Spleen (tissue), 11 donors: Measurements from ENCODE around the gene AXDND1. TPM values are rescaled to one million over a fixed set of nuclear protein-coding genes. Genes with fewer than 3 reads are reported as not detected.
A peak's percentile ranks its signal among the peaks of the same experiment; 100 is the strongest.
"Not testable (repeated sequence)": the region's sequence is repeated elsewhere in the genome, so short reads cannot be mapped to it uniquely, and the experiment has no call there.

ENCODE experiments used
- DNase-seq: peaks from one replicate; pipeline ENCODE4 v3.0.0-alpha.2; 2020
- H3K27ac ChIP-seq, 8 donors: fragments of 200-600 bp; sonication (generic) in 7 of 8; 1 replicate in 4 of 8; 2 replicates in 4 of 8; pipeline versions ENCODE4 v1.5.0 to v1.8.0; 2016 to 2021; ENCODE audit warnings: inconsistent platforms in 4 of 8, mild to moderate bottlenecking in 4 of 8, moderate library complexity in 1 of 8
- H3K27me3 ChIP-seq, 7 donors: fragments of 200-600 bp; sonication (generic) in 6 of 7; replicated peaks in 1 of 7; 1 replicate in 4 of 7; 2 replicates in 3 of 7; pipeline versions ENCODE4 v1.5.0 to v1.8.0; 2016 to 2021; ENCODE audit warnings: inconsistent platforms in 3 of 7, mild to moderate bottlenecking in 1 of 7
- H3K36me3 ChIP-seq, 6 donors: fragments of 200-600 bp; sonication (generic) in 5 of 6; 1 replicate in 4 of 6; 2 replicates in 2 of 6; pipeline versions ENCODE4 v1.5.0 to v1.8.0; 2016 to 2021; ENCODE audit warnings: inconsistent platforms in 2 of 6
- H3K4me1 ChIP-seq, 6 donors: fragments of 200-600 bp; sonication (generic) in 5 of 6; 1 replicate in 3 of 6; 2 replicates in 3 of 6; pipeline versions ENCODE4 v1.5.0 to v1.8.0; 2016 to 2021; ENCODE audit warnings: inconsistent platforms in 3 of 6
- H3K4me3 ChIP-seq, 8 donors: fragments of 200-600 bp; sonication (generic) in 7 of 8; 1 replicate in 4 of 8; 2 replicates in 4 of 8; pipeline versions ENCODE4 v1.5.0 to v1.8.0; 2016 to 2021; ENCODE audit warnings: inconsistent platforms in 4 of 8, mild to moderate bottlenecking in 4 of 8, moderate library complexity in 2 of 8
- H3K9me3 ChIP-seq, 8 donors: fragments of 200-600 bp; sonication (generic) in 7 of 8; 1 replicate in 4 of 8; 2 replicates in 4 of 8; pipeline versions ENCODE4 v1.5.0 to v1.8.0; 2016 to 2021; ENCODE audit warnings: inconsistent platforms in 4 of 8
- CTCF ChIP-seq, 11 experiments: fragments of 200-600 bp in 7 of 11; fragments of 450-650 bp in 4 of 11; sonication (generic) in 4 of 11; IDR thresholded peaks in 8 of 11; conservative IDR thresholded peaks in 3 of 11; 1 replicate in 7 of 11; 2 replicates in 4 of 11; pipeline versions ENCODE4 v1.4.0 to v1.8.0; 2016 to 2021; ENCODE audit warnings: antibody characterized with exemption in 11 of 11, inconsistent platforms in 4 of 11, mild to moderate bottlenecking in 1 of 11
- POLR2A ChIP-seq, 3 donors: fragments of 450-650 bp; IDR thresholded peaks; one replicate each; pipeline ENCODE4 v1.5.1; 2017; ENCODE audit warnings: antibody characterized with exemption in 3 of 3, mild to moderate bottlenecking in 1 of 3
- POLR2AphosphoS5 ChIP-seq, 3 donors: sonication (generic); formaldehyde crosslinking; IDR thresholded peaks; one replicate each; pipeline ENCODE4 v1.5.1; 2017; ENCODE audit warnings: antibody characterized with exemption in 3 of 3
- WGBS, 5 donors: extraction: QIAGEN DNeasy Blood & Tissue Kit in 3 of 5; methylation state at CpG; one replicate each; pipeline versions ENCODE4 v1.1.5 to v1.1.7; 2013 to 2018; 5-methylcytosine and 5-hydroxymethylcytosine counted together
- intact Hi-C: fragments of 100-400 bp; cut with DNase I; formaldehyde crosslinking; loops from one replicate; pipeline ENCODE4 v1.15.0; 2023; ENCODE audit warnings: low total_unique reads
- polyA plus RNA-seq, 3 donors: library from polyadenylated mRNA; stranded (reverse); fragments of 200-250 nt; gene quantifications; one replicate each; pipeline ENCODE4 v1.2.1, GENCODE V29; 2013
- total RNA-seq, 7 donors: library from RNA; depleted of rRNA in 3 of 7; stranded (reverse); fragments of >200 nt in 3 of 7; fragmentation: NEBNext Ultra II Directional in 4 of 7; extraction: Animal tissue kit (Norgen Biotek cat#: 25700) in 4 of 7; gene quantifications; one replicate each; pipeline versions ENCODE4 v1.1.0 to v1.2.1, GENCODE V29; 2016 to 2021
- donor health status: healthy with polysubstance abuse.
- donor health status: DM: no; HTN: no; CAD: no; lungs with moderate emphysema.
- donor health status: DM: no; HTN: no; CAD: no.
- donor health status: Bipolar disorder and iron deficiency.
- donor health status: healthy.
- donor health status: DM: no; HTN: no; CAD: no.
- donor health status: DM: yes; HTN: yes; CAD: no.

Gene AXDND1
- total and polyA plus RNA-seq, 10 donors: 0.19 to 0.66 (median 0.21) TPM; not detected in 6

GRCh38 chr1:179342740-179343404 is 22.9 kb upstream of the AXDND1 start:
- peaks cover 2 to 98% (median 59%) of the 10 kb centered on the region in 6 donors for H3K36me3 ChIP-seq
- H3K27me3 ChIP-seq: no peaks in the 10 kb centered on the region
- intact Hi-C loops: loop anchor here (10.0 kb wide), 1 partner anchor 48 kb away; the partner anchor contains the start of gene SOAT1
- no peaks in the 10 kb centered on the region for H3K9me3 ChIP-seq
- no peak overlapping the region for H3K27ac ChIP-seq
- peaks cover 0 to 7% (median 0%) of the 10 kb centered on the region in 6 donors for H3K4me1 ChIP-seq
- whole genome bisulfite sequencing, 5 donors: 93 to 100% (median 99%) methylated on average over 4 of the region's 4 CpGs
- H3K4me3 ChIP-seq: no peak overlapping the region
- no peak for TF ChIP-seq POLR2A (IDR thresholded peaks at IDR 0.05)
- no peak for TF ChIP-seq POLR2AphosphoS5 (IDR thresholded peaks at IDR 0.05)
- TF ChIP-seq CTCF (IDR thresholded peaks at IDR 0.05 in 8 of 11, conservative IDR thresholded peaks at IDR 0.05 in 3 of 11): no peak
- no peak for DNase-seq

DNA sequence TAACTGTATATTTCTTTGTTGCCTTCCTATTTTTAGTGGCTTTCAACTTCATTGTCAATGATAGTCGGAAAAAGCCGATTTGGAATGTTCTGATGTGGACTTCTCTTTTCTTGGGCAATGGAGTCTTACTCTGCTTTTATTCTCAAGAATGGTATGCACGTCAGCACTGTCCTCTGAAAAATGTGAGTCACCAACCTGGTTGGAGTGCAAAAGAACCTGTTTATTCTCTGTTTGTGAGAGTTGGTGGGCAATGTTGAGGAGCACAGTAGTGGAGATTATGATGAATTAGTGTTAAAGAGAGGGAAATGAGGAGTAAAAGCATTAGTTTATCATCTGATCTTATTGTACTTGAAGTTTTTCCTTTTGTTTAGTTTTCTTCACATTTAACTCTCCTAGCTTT is 14.5 kb upstream of the AXDND1 start:
- no peak for DNase-seq
- WGBS, 5 donors: 93 to 100% (median 96%) methylated on average over 3 of the region's 3 CpGs
- no peaks in the 10 kb centered on the region for H3K27me3 ChIP-seq
- H3K27ac ChIP-seq: no peak overlapping the region
- no peak for TF ChIP-seq POLR2AphosphoS5 (IDR thresholded peaks at IDR 0.05)
- no peak for TF ChIP-seq CTCF (IDR thresholded peaks at IDR 0.05 in 8 of 11, conservative IDR thresholded peaks at IDR 0.05 in 3 of 11)
- TF ChIP-seq POLR2A (IDR thresholded peaks at IDR 0.05): no peak
- peaks cover 0 to 6% (median 0%) of the 10 kb centered on the region in 6 donors for H3K4me1 ChIP-seq
- H3K36me3 ChIP-seq: peaks cover 0 to 92% (median 37%) of the 10 kb centered on the region in 6 donors
- no peak overlapping the region for H3K4me3 ChIP-seq
- intact Hi-C loops: no loop called here
- H3K9me3 ChIP-seq: no peaks in the 10 kb centered on the region

DNA sequence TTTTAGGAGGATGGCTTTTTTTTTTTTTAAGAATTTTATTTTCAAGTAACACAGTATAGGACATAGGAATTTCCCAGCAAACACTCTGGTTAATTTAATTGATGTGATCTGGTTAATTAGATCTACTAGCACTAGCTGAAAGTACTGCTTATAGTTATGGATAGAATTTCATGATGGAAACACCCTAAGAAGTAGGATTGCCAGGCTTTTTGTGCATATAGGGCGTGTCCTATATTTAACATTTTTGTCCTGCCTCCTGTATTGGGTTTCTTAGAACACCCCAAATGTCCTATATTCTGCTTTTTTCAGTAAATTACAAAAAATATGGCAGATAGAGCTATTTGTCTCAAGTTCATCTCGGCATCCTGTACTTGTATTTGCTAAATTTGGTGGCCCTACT is 13.5 kb upstream of the AXDND1 start:
- H3K4me3 ChIP-seq: no peak overlapping the region
- WGBS, 5 donors: 93 to 98% (median 95%) methylated on average over 2 of the region's 2 CpGs
- H3K9me3 ChIP-seq: no peaks in the 10 kb centered on the region
- no peak overlapping the region for H3K27ac ChIP-seq
- peaks cover 0 to 83% (median 36%) of the 10 kb centered on the region in 6 donors for H3K36me3 ChIP-seq
- intact Hi-C loops: no loop called here
- H3K4me1 ChIP-seq: peaks cover 0 to 6% (median 0%) of the 10 kb centered on the region in 6 donors
- no peak for TF ChIP-seq POLR2AphosphoS5 (IDR thresholded peaks at IDR 0.05)
- TF ChIP-seq POLR2A (IDR thresholded peaks at IDR 0.05): no peak
- TF ChIP-seq CTCF (IDR thresholded peaks at IDR 0.05 in 8 of 11, conservative IDR thresholded peaks at IDR 0.05 in 3 of 11): no peak
- no peak for DNase-seq
- H3K27me3 ChIP-seq: no peaks in the 10 kb centered on the region

DNA sequence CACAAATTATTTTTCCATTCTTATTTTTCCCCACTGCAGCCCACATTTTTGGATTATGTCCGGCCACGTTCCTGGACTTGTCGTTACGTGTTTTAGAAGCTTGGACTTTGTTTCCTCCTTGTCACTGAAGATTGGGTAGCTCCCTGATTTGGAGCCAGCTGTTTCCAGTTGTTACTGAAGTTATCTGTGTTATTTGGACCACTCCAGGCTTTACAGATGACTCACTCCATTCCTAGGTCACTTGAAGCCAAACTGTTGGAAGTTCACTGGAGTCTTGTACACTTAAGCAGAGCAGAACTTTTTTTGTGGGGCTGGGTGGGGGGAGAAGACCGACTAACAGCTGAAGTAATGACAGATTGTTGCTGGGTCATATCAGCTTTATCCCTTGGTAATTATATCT is 12.2 kb upstream of the AXDND1 start:
- Histone ChIP-seq H3K27me3 (no peaks in the 10 kb centered on the region), H3K27ac (peak overlapping the region in 3 of 8 donors; percentile 1 to 30 (median 24)), H3K4me3 (no peak overlapping the region), H3K36me3 (peaks cover 0 to 70% (median 27%) of the 10 kb centered on the region in 6 donors), H3K4me1 (peaks cover 0 to 6% (median 0%) of the 10 kb centered on the region in 6 donors), H3K9me3 (no peaks in the 10 kb centered on the region)
- TF ChIP-seq CTCF (IDR thresholded peaks at IDR 0.05 in 8 of 11, conservative IDR thresholded peaks at IDR 0.05 in 3 of 11) (no peak), POLR2AphosphoS5 (IDR thresholded peaks at IDR 0.05) (peak in 1 of 3 donors; percentile 24)
- no peak for DNase-seq
- WGBS, 5 donors: 78 to 87% (median 81%) methylated on average over 5 of the region's 5 CpGs
- intact Hi-C loops: no loop called here

DNA sequence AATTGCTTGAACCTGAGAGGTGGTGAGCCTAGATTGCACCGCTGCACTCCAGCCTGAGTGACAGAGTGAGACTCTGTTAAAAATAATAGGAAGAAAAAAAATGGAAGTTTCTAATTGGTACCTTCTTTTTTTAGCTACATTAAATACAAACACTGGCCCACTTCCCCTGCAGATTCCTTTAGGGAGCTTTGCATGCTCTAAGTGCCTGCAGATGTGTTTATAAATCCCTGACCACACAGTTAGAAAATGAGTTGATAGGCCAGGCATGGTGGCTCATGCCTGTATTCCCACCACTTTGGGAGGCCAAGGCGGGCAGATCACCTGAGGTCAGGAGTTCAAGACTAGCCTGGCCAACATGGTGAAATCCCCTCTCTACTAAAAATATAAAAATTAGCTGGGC is 4.1 kb upstream of the AXDND1 start:
- H3K4me3 ChIP-seq, DNase-seq, H3K27ac ChIP-seq, H3K27me3 ChIP-seq, H3K36me3 ChIP-seq, intact Hi-C loops, H3K9me3 ChIP-seq: not testable (repeated sequence)
- 83 to 97% (median 93%) methylated on average over 2 of the region's 2 CpGs for WGBS, 5 donors
- peaks cover 3 to 14% (median 10%) of the 10 kb centered on the region in 6 donors for H3K4me1 ChIP-seq
